ENCODE measurements around the gene WNK1. TPM values are rescaled to one million over a fixed set of nuclear protein-coding genes. Genes with fewer than 3 reads are reported as not detected.

The WNK1 gene
- total and polyA plus RNA-seq, 9 donors: 49.5 to 83.7 (median 65.1) TPM

DNA sequence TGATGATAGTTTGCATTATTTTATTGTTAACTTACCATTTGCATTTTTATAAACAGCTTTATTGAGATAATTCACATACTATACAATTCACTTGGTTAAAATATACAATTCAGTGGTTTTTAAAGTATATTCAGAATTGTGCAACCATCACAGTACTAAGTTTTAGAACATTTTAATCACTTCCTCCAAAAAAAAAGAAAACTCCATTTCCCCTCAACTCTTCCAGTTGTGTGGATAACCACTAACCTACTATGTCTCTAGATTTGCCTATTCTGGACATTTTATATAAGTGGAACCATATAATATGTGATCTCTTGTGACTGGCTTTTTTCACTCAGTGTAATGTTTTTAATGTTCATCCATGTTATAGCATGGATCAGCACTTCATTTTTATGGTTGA, 41.3 kb downstream of the WNK1 start:
- no peaks in the 10 kb centered on the region for H3K36me3 ChIP-seq (ENCODE audit: control insufficient read depth, insufficient read depth, low read length)
- H3K27ac ChIP-seq (ENCODE audit: low read length): no peak overlapping the region
- H3K4me3 ChIP-seq (ENCODE audit: low read length): no peak overlapping the region
- no peaks in the 10 kb centered on the region for H3K9me3 ChIP-seq (replicated peaks; ENCODE audit: control insufficient read depth, low read depth, low read length)
- H3K4me1 ChIP-seq (ENCODE audit: control insufficient read depth, insufficient read depth, low read length): peaks cover 2% of the 10 kb centered on the region
- H3K27me3 ChIP-seq (ENCODE audit: control insufficient read depth, insufficient read depth, low read length): no peaks in the 10 kb centered on the region
- no peak for DNase-seq

DNA sequence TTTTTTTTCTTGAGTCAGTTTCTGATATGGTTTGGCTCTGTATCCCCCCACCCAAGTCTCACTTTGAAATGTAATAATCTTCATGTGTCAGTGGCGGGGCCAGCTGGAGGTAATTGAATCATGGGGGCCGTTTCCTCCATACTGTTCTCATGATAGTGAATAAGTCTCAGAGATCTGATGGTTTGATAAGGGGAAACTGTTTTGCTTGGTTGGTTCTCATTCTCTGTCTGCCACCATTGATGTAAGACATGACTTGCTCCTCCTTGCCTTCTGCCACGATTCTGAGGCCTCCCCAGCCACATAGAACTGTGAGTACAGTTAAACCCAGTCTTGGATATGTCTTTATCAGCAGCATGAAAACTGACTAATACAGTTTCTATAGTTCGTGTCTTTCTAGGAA, 42.9 kb downstream of the WNK1 start:
- no peak overlapping the region for H3K27ac ChIP-seq (ENCODE audit: low read length)
- 40% methylated on average over 1 of the region's 4 CpGs for WGBS (ENCODE audit: insufficient coverage)
- H3K27me3 ChIP-seq (ENCODE audit: control insufficient read depth, insufficient read depth, low read length): no peaks in the 10 kb centered on the region
- no peak for DNase-seq
- peaks cover 2% of the 10 kb centered on the region for H3K4me1 ChIP-seq (ENCODE audit: control insufficient read depth, insufficient read depth, low read length)
- H3K4me3 ChIP-seq (ENCODE audit: low read length): no peak overlapping the region
- H3K36me3 ChIP-seq (ENCODE audit: control insufficient read depth, insufficient read depth, low read length): no peaks in the 10 kb centered on the region
- H3K9me3 ChIP-seq (replicated peaks; ENCODE audit: control insufficient read depth, low read depth, low read length): no peaks in the 10 kb centered on the region

DNA sequence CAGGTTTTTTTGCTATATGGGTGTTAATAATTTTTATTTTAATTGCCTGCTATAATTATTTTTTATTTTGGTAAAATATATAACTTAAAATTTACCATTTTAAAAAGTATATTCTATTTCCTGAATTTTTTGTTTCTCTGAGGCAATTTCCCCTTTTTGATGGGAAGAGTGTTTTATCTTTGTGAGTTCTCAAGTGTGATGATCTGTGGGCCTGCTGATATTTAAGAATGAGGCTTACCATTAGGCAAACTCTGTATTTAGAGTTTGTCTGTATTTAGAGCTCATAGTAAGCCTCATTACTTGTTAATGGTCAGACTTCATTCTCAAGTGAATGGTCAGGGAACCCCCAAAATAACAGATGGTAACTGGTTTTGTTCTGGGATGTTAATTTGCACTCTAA, 48.0 kb downstream of the WNK1 start:
- no peak for DNase-seq
- Histone ChIP-seq H3K4me3 (ENCODE audit: low read length) (no peak overlapping the region), H3K4me1 (ENCODE audit: control insufficient read depth, insufficient read depth, low read length) (peaks cover 2% of the 10 kb centered on the region), H3K9me3 (replicated peaks; ENCODE audit: control insufficient read depth, low read depth, low read length) (no peaks in the 10 kb centered on the region), H3K27me3 (ENCODE audit: control insufficient read depth, insufficient read depth, low read length) (no peaks in the 10 kb centered on the region), H3K36me3 (ENCODE audit: control insufficient read depth, insufficient read depth, low read length) (no peaks in the 10 kb centered on the region), H3K27ac (ENCODE audit: low read length) (no peak overlapping the region)

DNA sequence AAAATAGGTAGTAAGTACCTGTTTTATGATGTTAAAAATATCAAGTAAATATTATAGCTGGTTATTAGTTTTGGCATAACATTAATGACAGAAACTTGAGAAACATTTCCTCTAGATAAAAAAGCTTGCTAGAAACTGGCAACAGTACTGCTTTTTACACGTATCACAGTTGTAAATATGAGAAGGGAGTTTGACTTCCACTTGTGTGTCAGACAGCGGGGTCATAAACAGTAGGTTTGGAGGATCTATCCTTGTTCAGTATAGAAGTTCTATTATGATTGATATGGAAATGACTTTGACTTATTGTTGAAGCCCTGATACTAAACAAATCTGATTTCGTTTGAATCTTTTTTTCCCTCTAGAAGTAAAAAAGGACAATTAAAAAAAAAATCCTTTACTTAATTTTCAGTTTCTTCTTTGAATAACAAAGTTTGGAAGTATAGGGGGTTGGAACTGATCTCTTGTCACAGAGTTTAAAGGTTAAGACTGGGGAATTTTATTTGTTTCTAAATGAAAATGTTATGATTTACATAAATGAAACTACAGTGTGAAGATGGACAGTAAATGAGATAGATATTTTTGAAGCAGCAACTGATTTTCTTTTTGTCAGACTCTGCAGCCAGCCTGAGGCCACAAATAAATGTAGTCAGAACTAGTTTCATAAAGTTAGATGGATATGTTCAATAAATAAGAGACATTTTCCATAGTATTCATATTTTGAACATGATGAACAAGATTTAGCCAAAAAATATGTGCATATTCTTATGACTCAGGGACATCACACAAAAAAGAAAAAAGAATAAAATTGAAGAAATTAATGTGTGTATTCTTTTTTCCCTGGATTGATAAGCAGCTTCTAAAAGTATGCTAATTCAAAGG, 50.1 kb downstream of the WNK1 start:
- Histone ChIP-seq H3K4me3 (ENCODE audit: low read length) (no peak overlapping the region), H3K9me3 (replicated peaks; ENCODE audit: control insufficient read depth, low read depth, low read length) (no peaks in the 10 kb centered on the region), H3K36me3 (ENCODE audit: control insufficient read depth, insufficient read depth, low read length) (no peaks in the 10 kb centered on the region), H3K27me3 (ENCODE audit: control insufficient read depth, insufficient read depth, low read length) (no peaks in the 10 kb centered on the region), H3K4me1 (ENCODE audit: control insufficient read depth, insufficient read depth, low read length) (no peaks in the 10 kb centered on the region), H3K27ac (ENCODE audit: low read length) (no peak overlapping the region)
- no CpG with 5 or more reads among the region's 3 CpGs for WGBS (ENCODE audit: insufficient coverage)
- DNase-seq: no peak

DNA sequence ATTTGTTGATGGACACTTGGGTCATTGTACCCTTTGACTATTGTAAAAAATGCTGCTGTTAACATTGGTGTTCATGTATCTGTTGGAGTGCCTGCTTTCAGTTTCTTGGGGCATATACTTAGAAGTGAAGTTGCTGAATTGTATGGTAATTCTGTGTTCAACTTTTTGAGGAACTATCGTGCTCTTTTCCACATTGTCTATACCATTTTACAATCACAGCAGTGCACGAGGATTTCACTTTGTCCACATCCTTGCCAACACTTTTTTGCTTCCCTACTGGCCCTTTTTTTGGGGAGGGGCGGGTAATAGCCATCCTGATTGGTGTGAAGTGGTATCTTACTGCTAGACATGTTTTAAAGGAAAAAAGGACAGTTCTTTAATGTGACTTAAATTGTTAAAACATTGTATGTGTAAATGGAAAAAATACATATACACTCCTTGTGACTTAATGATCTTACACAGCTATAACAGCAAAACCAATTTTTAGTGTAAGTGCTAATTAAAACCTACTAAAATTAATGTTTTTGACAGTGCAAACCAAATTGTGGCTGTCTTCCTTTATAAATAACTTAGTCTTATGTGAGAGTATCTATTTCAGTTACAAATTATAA, 52.7 kb downstream of the WNK1 start:
- H3K4me1 ChIP-seq (ENCODE audit: control insufficient read depth, insufficient read depth, low read length): no peaks in the 10 kb centered on the region
- no peak overlapping the region for H3K27ac ChIP-seq (ENCODE audit: low read length)
- no peaks in the 10 kb centered on the region for H3K9me3 ChIP-seq (replicated peaks; ENCODE audit: control insufficient read depth, low read depth, low read length)
- peak; percentile 52 for DNase-seq
- H3K36me3 ChIP-seq (ENCODE audit: control insufficient read depth, insufficient read depth, low read length): no peaks in the 10 kb centered on the region
- no peak overlapping the region for H3K4me3 ChIP-seq (ENCODE audit: low read length)
- WGBS (ENCODE audit: insufficient coverage): no CpG with 5 or more reads among the region's 3 CpGs
- H3K27me3 ChIP-seq (ENCODE audit: control insufficient read depth, insufficient read depth, low read length): no peaks in the 10 kb centered on the region

DNA sequence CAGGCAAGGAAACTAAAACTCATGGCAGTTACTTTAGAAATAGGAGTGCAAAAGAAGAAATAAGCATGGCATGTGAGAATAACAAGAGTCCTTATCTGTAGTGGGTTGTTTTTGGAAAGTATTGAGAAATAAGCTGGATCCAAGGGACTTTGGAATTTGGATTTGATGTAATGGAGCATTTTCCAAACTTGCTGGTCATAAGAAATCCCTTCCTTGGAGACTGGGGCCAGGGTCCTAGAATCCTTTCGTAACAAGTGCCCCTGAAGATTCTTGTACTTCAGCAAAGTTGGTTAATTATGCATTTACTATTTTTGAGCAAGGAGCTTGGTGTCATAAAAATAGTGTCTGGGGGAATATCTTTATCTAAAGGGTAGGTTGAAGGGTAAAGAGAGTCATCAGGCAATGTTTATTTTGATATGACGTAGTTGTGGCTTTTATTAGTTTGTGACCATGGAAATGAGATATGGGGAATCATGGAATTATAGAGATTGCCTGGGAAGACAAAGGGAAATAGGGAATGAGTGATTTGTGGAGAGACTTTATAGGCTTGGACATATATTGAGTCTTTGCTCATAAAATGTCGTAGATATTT, 53.9 kb downstream of the WNK1 start:
- WGBS (ENCODE audit: insufficient coverage): 87% methylated on average over 1 of the region's 3 CpGs
- H3K4me1 ChIP-seq (ENCODE audit: control insufficient read depth, insufficient read depth, low read length): no peaks in the 10 kb centered on the region

DNA sequence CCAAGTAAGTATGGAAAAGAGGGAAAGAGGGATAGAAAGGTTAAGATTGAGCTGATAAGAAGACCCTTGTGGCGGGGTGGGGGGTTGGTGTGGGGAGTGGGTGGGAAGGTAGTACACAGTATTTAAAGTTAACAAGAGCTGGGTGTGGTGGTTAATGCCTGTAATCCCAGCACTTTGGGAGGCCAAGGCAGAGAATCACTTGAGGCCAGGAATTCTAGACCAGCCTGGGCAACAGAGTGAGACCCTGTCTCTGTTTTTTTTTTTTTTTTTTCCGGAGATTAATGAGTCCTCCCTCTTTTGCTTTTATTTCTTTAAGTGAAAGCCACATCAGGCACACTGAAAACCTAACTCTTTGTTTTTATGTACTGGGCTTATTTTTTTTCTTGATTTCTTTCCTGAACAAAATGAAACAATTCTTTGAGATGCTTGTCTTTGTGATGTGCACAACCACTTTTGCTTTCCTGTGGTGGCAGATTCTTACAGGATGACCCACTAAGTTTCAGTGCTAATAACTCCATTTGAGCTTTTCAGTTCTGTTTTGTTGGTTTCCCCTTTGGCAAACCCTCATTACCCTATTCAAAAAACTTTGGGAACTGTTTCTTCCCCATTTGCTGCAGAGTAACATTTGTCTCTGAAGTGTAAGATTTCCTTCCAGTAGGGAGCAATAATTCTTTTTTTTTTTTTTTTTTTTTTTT, 54.8 kb downstream of the WNK1 start:
- Histone ChIP-seq H3K9me3 (replicated peaks; ENCODE audit: control insufficient read depth, low read depth, low read length) (no peaks in the 10 kb centered on the region), H3K36me3 (ENCODE audit: control insufficient read depth, insufficient read depth, low read length) (no peaks in the 10 kb centered on the region), H3K4me1 (ENCODE audit: control insufficient read depth, insufficient read depth, low read length) (no peaks in the 10 kb centered on the region), H3K27ac (ENCODE audit: low read length) (no peak overlapping the region), H3K27me3 (ENCODE audit: control insufficient read depth, insufficient read depth, low read length) (no peaks in the 10 kb centered on the region), H3K4me3 (ENCODE audit: low read length) (no peak overlapping the region)
- no CpG with 5 or more reads among the region's 2 CpGs for WGBS (ENCODE audit: insufficient coverage)
- DNase-seq: peak; percentile 41

More for the DNA sequence above, 53.9 kb downstream of the WNK1 start:
- no peak for DNase-seq
- H3K36me3 ChIP-seq (ENCODE audit: control insufficient read depth, insufficient read depth, low read length): no peaks in the 10 kb centered on the region
- H3K27me3 ChIP-seq (ENCODE audit: control insufficient read depth, insufficient read depth, low read length): no peaks in the 10 kb centered on the region
- no peak overlapping the region for H3K4me3 ChIP-seq (ENCODE audit: low read length)
- no peak overlapping the region for H3K27ac ChIP-seq (ENCODE audit: low read length)
- H3K9me3 ChIP-seq (replicated peaks; ENCODE audit: control insufficient read depth, low read depth, low read length): no peaks in the 10 kb centered on the region

DNA sequence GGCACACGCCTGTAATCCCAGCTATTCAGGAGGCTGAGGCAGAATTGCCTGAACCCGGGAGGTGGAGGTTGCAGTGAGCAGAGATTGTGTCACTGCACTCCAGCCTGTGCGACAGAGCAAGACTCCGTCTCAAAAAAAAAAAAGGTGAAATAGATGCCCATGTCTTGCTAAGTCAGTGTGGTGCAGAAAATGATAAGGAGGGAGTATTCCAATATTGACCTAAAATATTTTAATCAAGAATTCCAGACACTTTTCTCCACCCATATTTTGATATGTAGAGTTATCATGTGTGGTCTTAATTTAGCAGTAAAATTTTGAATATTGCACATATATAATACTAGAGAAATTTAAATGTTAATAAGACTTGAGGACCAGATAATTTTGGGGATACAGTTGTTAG, 57.7 kb downstream of the WNK1 start:
- H3K27me3 ChIP-seq (ENCODE audit: control insufficient read depth, insufficient read depth, low read length): no peaks in the 10 kb centered on the region
- no peak for DNase-seq

DNA sequence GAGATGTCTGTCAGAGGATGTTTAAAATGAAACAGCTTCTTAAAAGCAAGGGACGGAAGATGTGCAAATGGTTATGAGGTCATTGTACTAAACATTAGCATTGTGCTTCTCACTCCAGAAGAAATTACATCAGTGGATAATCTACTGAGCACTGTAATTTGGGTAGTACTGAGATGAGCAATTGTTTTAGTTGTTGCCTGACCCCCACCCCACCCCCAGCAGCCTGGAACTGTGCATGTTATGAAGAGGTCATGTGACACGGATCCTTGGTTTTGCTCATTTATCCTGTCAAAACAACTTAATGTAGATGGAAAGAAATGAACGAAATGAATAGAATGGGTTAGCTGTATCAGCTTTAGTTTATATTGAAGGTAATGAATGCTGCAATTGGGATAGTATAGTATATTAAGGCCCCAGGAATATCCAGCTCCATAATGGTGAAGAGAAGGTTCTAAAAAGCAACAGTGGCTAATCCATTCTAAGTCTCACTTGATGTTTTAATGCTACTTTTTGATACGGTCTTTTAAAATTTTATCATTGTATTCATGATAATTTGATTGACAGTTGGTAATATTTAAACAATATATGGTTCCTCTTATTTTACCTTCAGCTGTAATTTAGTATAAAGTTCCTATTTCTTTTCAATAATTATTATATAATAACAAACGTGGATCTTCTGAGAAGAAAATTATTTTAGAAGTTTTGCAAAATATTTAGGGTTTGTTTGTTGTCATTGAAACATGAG, 58.5 kb downstream of the WNK1 start:
- H3K27ac ChIP-seq (ENCODE audit: low read length): no peak overlapping the region
- DNase-seq: no peak
- WGBS (ENCODE audit: insufficient coverage): 80% methylated on average over 1 of the region's 5 CpGs
- H3K27me3 ChIP-seq (ENCODE audit: control insufficient read depth, insufficient read depth, low read length): no peaks in the 10 kb centered on the region
- no peaks in the 10 kb centered on the region for H3K9me3 ChIP-seq (replicated peaks; ENCODE audit: control insufficient read depth, low read depth, low read length)
- peaks cover 6% of the 10 kb centered on the region for H3K36me3 ChIP-seq (ENCODE audit: control insufficient read depth, insufficient read depth, low read length)
- no peaks in the 10 kb centered on the region for H3K4me1 ChIP-seq (ENCODE audit: control insufficient read depth, insufficient read depth, low read length)
- no peak overlapping the region for H3K4me3 ChIP-seq (ENCODE audit: low read length)

More for the DNA sequence above, 57.7 kb downstream of the WNK1 start:
- Histone ChIP-seq H3K36me3 (ENCODE audit: control insufficient read depth, insufficient read depth, low read length) (peaks cover 6% of the 10 kb centered on the region), H3K4me3 (ENCODE audit: low read length) (no peak overlapping the region), H3K27ac (ENCODE audit: low read length) (no peak overlapping the region), H3K9me3 (replicated peaks; ENCODE audit: control insufficient read depth, low read depth, low read length) (no peaks in the 10 kb centered on the region), H3K4me1 (ENCODE audit: control insufficient read depth, insufficient read depth, low read length) (no peaks in the 10 kb centered on the region)
- WGBS (ENCODE audit: insufficient coverage): 100% methylated on average over 2 of the region's 4 CpGs

All from muscle of leg (tissue), 11 donors.